ENCODE data around the gene IFNL1.
"Not testable (repeated sequence)": the region's sequence is repeated elsewhere in the genome, so short reads cannot be mapped to it uniquely, and the experiment has no call there.

IFNL1 gene

GRCh38 chr19:39270036-39270871 is 26.0 kb upstream of the IFNL1 start:
- peak in 1 of 3 experiments; percentile 43 for DNase-seq

GRCh38 chr19:39273859-39274258 is 22.3 kb upstream of the IFNL1 start:
- DNase-seq = not testable (repeated sequence)

- no peak for DNase-seq
These were observed 20.6 kb upstream of the IFNL1 start for GRCh38 chr19:39275578-39275977.

GRCh38 chr19:39276740-39277139 is 19.5 kb upstream of the IFNL1 start:
- no peak for DNase-seq

GRCh38 chr19:39277598-39277997 is 18.6 kb upstream of the IFNL1 start:
- DNase-seq = no peak

- DNase-seq = no peak
These were observed 14.2 kb upstream of the IFNL1 start for GRCh38 chr19:39282021-39282420.

GRCh38 chr19:39284032-39284431 is 12.2 kb upstream of the IFNL1 start:
- DNase-seq = no peak

- no peak for DNase-seq
These were observed 2.8 kb upstream of the IFNL1 start for GRCh38 chr19:39293394-39293793.

- DNase-seq = peak in 2 of 3 experiments; percentile 5 to 11
These were observed 699 bp downstream of the IFNL1 start for GRCh38 chr19:39296906-39297305.

GRCh38 chr19:39297931-39298634 is 1.9 kb downstream of the IFNL1 start:
- DNase-seq = no peak

GRCh38 chr19:39299404-39299803 is 3.2 kb downstream of the IFNL1 start:
- DNase-seq = no peak

- no peak for DNase-seq
These were observed 3.6 kb downstream of the IFNL1 start for GRCh38 chr19:39299832-39300231.

GRCh38 chr19:39301021-39301420 is 4.8 kb downstream of the IFNL1 start:
- no peak for DNase-seq

- no peak for DNase-seq
These were observed 5.4 kb downstream of the IFNL1 start for GRCh38 chr19:39301562-39301961.

- DNase-seq = no peak
These were observed 7.4 kb downstream of the IFNL1 start for GRCh38 chr19:39303373-39304184.

- DNase-seq = no peak
These were observed 7.9 kb downstream of the IFNL1 start for GRCh38 chr19:39304185-39304513.

- no peak for DNase-seq
These were observed 8.7 kb downstream of the IFNL1 start for GRCh38 chr19:39304701-39305571.

GRCh38 chr19:39306075-39306474 is 9.9 kb downstream of the IFNL1 start:
- no peak for DNase-seq

GRCh38 chr19:39307046-39307821 is 11.0 kb downstream of the IFNL1 start:
- peak; percentile 20 to 66 (median 65) for DNase-seq

GRCh38 chr19:39307822-39308530 is 11.8 kb downstream of the IFNL1 start:
- DNase-seq = no peak

Measured in NCI-H1417 (cell line).